Caco-2 (cell line): ENCODE results near the gene GFOD1. TPM values are rescaled to one million over a fixed set of nuclear protein-coding genes. Genes with fewer than 3 reads are reported as not detected.

Experiments used
- BruUV-seq: library from RNA; stranded (reverse); fragments of 400-500 nt; replicated peaks from 2 replicates; lab custom pipeline; 2021; lab: Mats Ljungman, UMichigan
- CTCF ChIA-PET: fragments of 300-600 bp; sonication (Branson Sonifier 250); formaldehyde crosslinking; loops from one replicate; lab custom pipeline; 2022; ENCODE audit warnings: antibody characterized with exemption; lab: Charles Lee
- POLR2A ChIA-PET: fragments of 300-600 bp; sonication (Branson Sonifier 250); formaldehyde crosslinking; loops from one replicate; lab custom pipeline; 2022; ENCODE audit warnings: antibody characterized with exemption; lab: Charles Lee
- DNase-seq, 2 experiments: peaks; one replicate each; pipeline versions ENCODE4 v3.0.0 to v3.0.0-alpha.2; 2020 to 2022
- H3K27me3 ChIP-seq: replicated peaks from 2 replicates; pipeline ENCODE4 v1.6.0; 2011; ENCODE audit warnings: low read length; ENCODE audit not compliant: control insufficient read depth, insufficient read depth
- H3K36me3 ChIP-seq: 2 replicates; pipeline ENCODE4 v1.5.1; 2011; ENCODE audit warnings: low read length; ENCODE audit not compliant: control insufficient read depth, insufficient read depth
- H3K4me1 ChIP-seq: fragments of 250-450 bp; sonication (Bioruptor Pico); 2 replicates; pipeline ENCODE4 v1.5.1; 2020; ENCODE audit warnings: mild to moderate bottlenecking
- H3K4me3 ChIP-seq: 2 replicates; pipeline ENCODE4 v1.5.1; 2011; ENCODE audit warnings: low read depth, mild to moderate bottlenecking, control low read depth, low read length
- H3K9me3 ChIP-seq: fragments of 250-450 bp; sonication (Bioruptor Pico); 2 replicates; pipeline ENCODE4 v1.5.1; 2020; ENCODE audit warnings: mild to moderate bottlenecking, moderate library complexity
- H3K27ac Mint-ChIP-seq: one replicate; pipeline ENCODE4 v1.8.0; 2022; ENCODE audit warnings: mixed read lengths; ENCODE audit not compliant: unreplicated experiment
- H3K27me3 Mint-ChIP-seq: one replicate; pipeline ENCODE4 v1.8.0; 2022; ENCODE audit warnings: mixed read lengths; ENCODE audit not compliant: insufficient read depth, unreplicated experiment
- H3K36me3 Mint-ChIP-seq: one replicate; pipeline ENCODE4 v1.8.0; 2022; ENCODE audit warnings: mild to moderate bottlenecking, mixed read lengths; ENCODE audit not compliant: insufficient read depth, unreplicated experiment
- H3K4me1 Mint-ChIP-seq: one replicate; pipeline ENCODE4 v1.8.0; 2022; ENCODE audit warnings: low read depth, mixed read lengths; ENCODE audit not compliant: unreplicated experiment
- H3K4me3 Mint-ChIP-seq: one replicate; pipeline ENCODE4 v1.8.0; 2022; ENCODE audit warnings: mild to moderate bottlenecking, moderate library complexity, mixed read lengths; ENCODE audit not compliant: unreplicated experiment
- H3K9me3 Mint-ChIP-seq: one replicate; pipeline ENCODE4 v1.8.0; 2022; ENCODE audit warnings: mixed read lengths; ENCODE audit not compliant: unreplicated experiment
- CTCF ChIP-seq, 2 experiments: fragments of 200-600 bp in 1 of 2; IDR thresholded peaks; 1 replicate in 1 of 2; 2 replicates in 1 of 2; pipeline versions ENCODE4 v1.5.1 to v1.8.0; 2011 to 2022; ENCODE audit warnings: antibody characterized with exemption in 1 of 2, control low read depth in 1 of 2, inconsistent platforms in 1 of 2, low read depth in 1 of 2, low read length in 1 of 2, mild to moderate bottlenecking in 1 of 2, moderate library complexity in 1 of 2; ENCODE audit not compliant: insufficient read depth in 1 of 2, severe bottlenecking in 1 of 2, unreplicated experiment in 1 of 2
- intact Hi-C: fragments of 100-400 bp; cut with micrococcal nuclease; formaldehyde crosslinking; loops from one replicate; pipeline ENCODE4 v1.10.0; 2022; ENCODE audit not compliant: unreplicated experiment
- total RNA-seq: library from RNA; stranded (reverse); gene quantifications from 2 replicates; pipeline ENCODE4 v1.2.3, GENCODE V29; 2022

The GFOD1 gene
- total RNA-seq, 1 experiment from 2014 or later, result 0.84 TPM

- ChIA-PET CTCF (no interaction called here), POLR2A (no interaction called here)
- no peaks in the 10 kb centered on the region for H3K9me3 ChIP-seq
- H3K27me3 ChIP-seq, result no peaks in the 10 kb centered on the region
- no peaks in the 10 kb centered on the region for H3K4me1 ChIP-seq
- no TSS peak for BruUV-seq
- H3K9me3 Mint-ChIP-seq, result no peaks in the 10 kb centered on the region
- H3K27ac Mint-ChIP-seq, result no peak overlapping the region
- no peak for DNase-seq
- TF ChIP-seq CTCF (IDR thresholded peaks at IDR 0.05; ENCODE audit: insufficient read depth in 1 of 2, low read depth in 1 of 2, low read length in 1 of 2, severe bottlenecking in 1 of 2, unreplicated experiment in 1 of 2), result no peak
- H3K27me3 Mint-ChIP-seq, result peaks cover 11% of the 10 kb centered on the region
- intact Hi-C loops, result no loop called here
- H3K36me3 ChIP-seq, result no peaks in the 10 kb centered on the region
- H3K4me1 Mint-ChIP-seq, result no peaks in the 10 kb centered on the region
- no peaks in the 10 kb centered on the region for H3K36me3 Mint-ChIP-seq
- H3K4me3 Mint-ChIP-seq, result no peak overlapping the region
- H3K4me3 ChIP-seq, result no peak overlapping the region
Measured at GRCh38 chr6:13504611-13505344, 17.4 kb upstream of the GFOD1 start.

GRCh38 chr6:13500915-13501314 lies 13.5 kb upstream of the GFOD1 start:
- H3K27me3 Mint-ChIP-seq, result peaks cover 7% of the 10 kb centered on the region
- no TSS peak for BruUV-seq
- Histone ChIP-seq H3K4me1 (no peaks in the 10 kb centered on the region), H3K36me3 (no peaks in the 10 kb centered on the region), H3K4me3 (no peak overlapping the region), H3K9me3 (no peaks in the 10 kb centered on the region), H3K27me3 (no peaks in the 10 kb centered on the region)
- no peak overlapping the region for H3K27ac Mint-ChIP-seq
- H3K4me3 Mint-ChIP-seq, result no peak overlapping the region
- H3K9me3 Mint-ChIP-seq, result no peaks in the 10 kb centered on the region
- no peak for TF ChIP-seq CTCF (IDR thresholded peaks at IDR 0.05; ENCODE audit: insufficient read depth in 1 of 2, low read depth in 1 of 2, low read length in 1 of 2, severe bottlenecking in 1 of 2, unreplicated experiment in 1 of 2)
- H3K4me1 Mint-ChIP-seq, result no peaks in the 10 kb centered on the region
- no peaks in the 10 kb centered on the region for H3K36me3 Mint-ChIP-seq
- ChIA-PET CTCF (no interaction called here), POLR2A (no interaction called here)
- no peak for DNase-seq
- intact Hi-C loops, result no loop called here

- no peaks in the 10 kb centered on the region for H3K36me3 Mint-ChIP-seq
- Histone ChIP-seq H3K4me1 (no peaks in the 10 kb centered on the region), H3K36me3 (no peaks in the 10 kb centered on the region), H3K4me3 (no peak overlapping the region), H3K9me3 (no peaks in the 10 kb centered on the region), H3K27me3 (no peaks in the 10 kb centered on the region)
- H3K27ac Mint-ChIP-seq, result no peak overlapping the region
- no peaks in the 10 kb centered on the region for H3K4me1 Mint-ChIP-seq
- DNase-seq, result no peak
- intact Hi-C loops, result no loop called here
- ChIA-PET POLR2A (no interaction called here), CTCF (no interaction called here)
- H3K4me3 Mint-ChIP-seq, result no peak overlapping the region
- BruUV-seq, result no TSS peak
- peaks cover 2% of the 10 kb centered on the region for H3K27me3 Mint-ChIP-seq
- TF ChIP-seq CTCF (IDR thresholded peaks at IDR 0.05; ENCODE audit: insufficient read depth in 1 of 2, low read depth in 1 of 2, low read length in 1 of 2, severe bottlenecking in 1 of 2, unreplicated experiment in 1 of 2), result no peak
- no peaks in the 10 kb centered on the region for H3K9me3 Mint-ChIP-seq
Measured at GRCh38 chr6:13500264-13500663, 12.9 kb upstream of the GFOD1 start.
